Loucy (cell line): ENCODE results near the gene CFAP119.

Source experiments
- EZH2phosphoT487 ChIP-seq: fragments of 200-600 bp; IDR thresholded peaks from 2 replicates; pipeline ENCODE4 v1.6.1; 2018; ENCODE audit warnings: antibody characterized with exemption, mild to moderate bottlenecking, moderate library complexity, borderline replicate concordance
- TF ChIP-seq, protein P1 (sequence below): fragments of 200-600 bp; sonication (generic); conservative IDR thresholded peaks from 2 replicates; pipeline ENCODE4 v1.5.1; 2014; ENCODE audit warnings: mild to moderate bottlenecking, antibody characterized with exemption, low read length

DNA sequence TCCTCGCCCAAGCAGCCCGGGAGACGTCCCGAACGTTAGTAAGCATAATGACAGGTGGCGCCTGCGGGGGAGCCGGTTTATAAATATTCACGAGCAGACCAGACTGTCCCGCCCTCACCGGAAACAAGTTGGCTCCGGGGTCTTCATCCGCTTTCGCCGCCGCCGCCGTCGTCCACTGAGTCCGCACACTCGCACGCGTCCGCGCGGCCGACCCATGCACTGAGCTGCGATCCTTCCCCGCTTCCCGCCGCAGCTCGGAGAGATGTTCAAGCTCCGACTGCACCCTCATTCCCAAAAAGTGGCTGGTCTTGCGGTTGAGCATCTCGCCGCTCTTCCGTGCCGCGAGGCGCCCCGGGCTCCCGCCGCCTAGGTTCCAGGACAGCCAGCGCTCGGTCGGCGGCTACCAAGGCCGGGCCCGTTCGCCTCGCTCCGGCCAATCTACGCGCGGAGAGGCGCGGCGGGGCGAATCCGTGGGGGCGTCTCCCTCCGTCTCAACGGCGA lies 385 bp downstream of the CFAP119 start:
- TF ChIP-seq EZH2phosphoT487: no peak
- TF ChIP-seq, protein P1, sequence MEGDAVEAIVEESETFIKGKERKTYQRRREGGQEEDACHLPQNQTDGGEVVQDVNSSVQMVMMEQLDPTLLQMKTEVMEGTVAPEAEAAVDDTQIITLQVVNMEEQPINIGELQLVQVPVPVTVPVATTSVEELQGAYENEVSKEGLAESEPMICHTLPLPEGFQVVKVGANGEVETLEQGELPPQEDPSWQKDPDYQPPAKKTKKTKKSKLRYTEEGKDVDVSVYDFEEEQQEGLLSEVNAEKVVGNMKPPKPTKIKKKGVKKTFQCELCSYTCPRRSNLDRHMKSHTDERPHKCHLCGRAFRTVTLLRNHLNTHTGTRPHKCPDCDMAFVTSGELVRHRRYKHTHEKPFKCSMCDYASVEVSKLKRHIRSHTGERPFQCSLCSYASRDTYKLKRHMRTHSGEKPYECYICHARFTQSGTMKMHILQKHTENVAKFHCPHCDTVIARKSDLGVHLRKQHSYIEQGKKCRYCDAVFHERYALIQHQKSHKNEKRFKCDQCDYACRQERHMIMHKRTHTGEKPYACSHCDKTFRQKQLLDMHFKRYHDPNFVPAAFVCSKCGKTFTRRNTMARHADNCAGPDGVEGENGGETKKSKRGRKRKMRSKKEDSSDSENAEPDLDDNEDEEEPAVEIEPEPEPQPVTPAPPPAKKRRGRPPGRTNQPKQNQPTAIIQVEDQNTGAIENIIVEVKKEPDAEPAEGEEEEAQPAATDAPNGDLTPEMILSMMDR: no peak
